ENCODE results near the gene CARS2. TPM values are rescaled to one million over a fixed set of nuclear protein-coding genes. Genes with fewer than 3 reads are reported as not detected.

Gene CARS2
- total and polyA plus RNA-seq, 2 of the 8 experiments (the other 6 are each of a cell fraction or from before 2014, with no cell fraction given): 47.7 to 55.9 TPM

DNA sequence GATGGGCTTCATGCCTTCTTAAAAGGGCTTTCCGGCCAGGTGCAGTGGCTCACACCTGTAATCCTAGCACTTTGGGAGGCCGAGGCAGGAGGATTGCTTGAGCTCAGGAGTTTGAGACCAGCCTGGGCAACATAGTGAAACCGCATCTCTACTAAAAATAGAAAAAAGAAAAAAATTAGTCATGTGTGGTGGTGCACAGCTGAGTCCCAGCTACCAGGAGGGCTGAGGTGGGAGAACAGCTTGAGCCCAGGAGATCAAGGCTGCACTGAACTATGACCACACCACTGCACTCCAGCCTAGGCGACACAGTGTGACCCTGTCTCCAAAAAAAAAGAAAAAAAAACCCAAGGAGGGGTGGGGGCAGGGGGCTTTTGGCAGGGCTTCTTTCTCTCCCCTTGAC is 7.2 kb downstream of the CARS2 start (continued):
- no peak for TF ChIP-seq CTCF (IDR thresholded peaks at IDR 0.05; ENCODE audit: control extremely low read depth in 1 of 3, insufficient read depth in 1 of 3, low read depth in 1 of 3, low read length in 3 of 3)
- no peak for TF ChIP-seq SAP30 (IDR thresholded peaks at IDR 0.05; ENCODE audit: insufficient read depth, insufficient replicate concordance, low read length)
- no peak for TF ChIP-seq RNF2 (IDR thresholded peaks at IDR 0.05; ENCODE audit: borderline replicate concordance, low read depth, low read length, missing control alignments, poor library complexity, severe bottlenecking)

Measured in H1 (cell line).